Rectal smooth muscle tissue (tissue), 1 donor: ENCODE data around the gene WDR31.

Source experiments
- H3K27ac ChIP-seq: one replicate; pipeline ENCODE4 v1.7.0; 2013; ENCODE audit warnings: low read depth, low read length, inconsistent platforms
- H3K27me3 ChIP-seq: one replicate; pipeline ENCODE4 v1.7.0; 2013; ENCODE audit warnings: low read length; ENCODE audit not compliant: control insufficient read depth, insufficient read depth
- H3K36me3 ChIP-seq: one replicate; pipeline ENCODE4 v1.7.0; 2013; ENCODE audit warnings: low read length; ENCODE audit not compliant: control insufficient read depth, insufficient read depth
- H3K4me1 ChIP-seq: one replicate; pipeline ENCODE4 v1.7.0; 2013; ENCODE audit warnings: low read length; ENCODE audit not compliant: control insufficient read depth, insufficient read depth
- H3K4me3 ChIP-seq: one replicate; pipeline ENCODE4 v1.7.0; 2013; ENCODE audit warnings: low read length
- H3K9ac ChIP-seq: one replicate; pipeline ENCODE4 v1.7.0; 2013; ENCODE audit warnings: low read length

WDR31 gene

GRCh38 chr9:113345671-113346070, 5.6 kb upstream of the WDR31 start:
- Histone ChIP-seq H3K27me3 (no peaks in the 10 kb centered on the region), H3K27ac (peak overlapping the region; percentile 93)

GRCh38 chr9:113345190-113345589, 5.1 kb upstream of the WDR31 start:
- H3K4me3 ChIP-seq = no peak overlapping the region
- H3K9ac ChIP-seq = no peak overlapping the region
- peak overlapping the region; percentile 93 for H3K27ac ChIP-seq
- no peaks in the 10 kb centered on the region for H3K27me3 ChIP-seq
- no peaks in the 10 kb centered on the region for H3K36me3 ChIP-seq
- peaks cover 10% of the 10 kb centered on the region for H3K4me1 ChIP-seq

More at GRCh38 chr9:113345671-113346070, 5.6 kb upstream of the WDR31 start:
- Histone ChIP-seq H3K4me3 (no peak overlapping the region), H3K4me1 (peaks cover 10% of the 10 kb centered on the region), H3K36me3 (no peaks in the 10 kb centered on the region), H3K9ac (no peak overlapping the region)

GRCh38 chr9:113343732-113344231, 3.7 kb upstream of the WDR31 start:
- H3K4me3 ChIP-seq = no peak overlapping the region
- H3K27ac ChIP-seq = peak overlapping the region; percentile 93
- peaks cover 10% of the 10 kb centered on the region for H3K4me1 ChIP-seq
- no peaks in the 10 kb centered on the region for H3K27me3 ChIP-seq
- no peak overlapping the region for H3K9ac ChIP-seq
- H3K36me3 ChIP-seq = no peaks in the 10 kb centered on the region

GRCh38 chr9:113341712-113342410, 1.8 kb upstream of the WDR31 start:
- Histone ChIP-seq H3K9ac (no peak overlapping the region), H3K36me3 (no peaks in the 10 kb centered on the region), H3K27ac (no peak overlapping the region)

GRCh38 chr9:113337714-113338113, 2.4 kb downstream of the WDR31 start:
- Histone ChIP-seq H3K9ac (no peak overlapping the region), H3K4me3 (no peak overlapping the region), H3K36me3 (no peaks in the 10 kb centered on the region), H3K27ac (no peak overlapping the region), H3K27me3 (no peaks in the 10 kb centered on the region), H3K4me1 (no peaks in the 10 kb centered on the region)

More at GRCh38 chr9:113341712-113342410, 1.8 kb upstream of the WDR31 start:
- peaks cover 10% of the 10 kb centered on the region for H3K4me1 ChIP-seq
- no peaks in the 10 kb centered on the region for H3K27me3 ChIP-seq
- H3K4me3 ChIP-seq = no peak overlapping the region

GRCh38 chr9:113331780-113332179, 8.3 kb downstream of the WDR31 start:
- no peaks in the 10 kb centered on the region for H3K27me3 ChIP-seq
- H3K36me3 ChIP-seq = no peaks in the 10 kb centered on the region
- no peak overlapping the region for H3K4me3 ChIP-seq
- H3K4me1 ChIP-seq = no peaks in the 10 kb centered on the region
- H3K27ac ChIP-seq = no peak overlapping the region
- no peak overlapping the region for H3K9ac ChIP-seq

GRCh38 chr9:113328045-113328782, 11.9 kb downstream of the WDR31 start:
- Histone ChIP-seq H3K9ac (no peak overlapping the region), H3K36me3 (no peaks in the 10 kb centered on the region), H3K4me3 (no peak overlapping the region), H3K27me3 (no peaks in the 10 kb centered on the region), H3K4me1 (no peaks in the 10 kb centered on the region), H3K27ac (no peak overlapping the region)

- H3K36me3 ChIP-seq = no peaks in the 10 kb centered on the region
These were observed 13.8 kb downstream of the WDR31 start for GRCh38 chr9:113326230-113326629.

GRCh38 chr9:113322671-113323070, 17.4 kb downstream of the WDR31 start:
- no peaks in the 10 kb centered on the region for H3K36me3 ChIP-seq
- H3K9ac ChIP-seq = no peak overlapping the region
- H3K27ac ChIP-seq = no peak overlapping the region
- H3K4me3 ChIP-seq = no peak overlapping the region
- H3K4me1 ChIP-seq = no peaks in the 10 kb centered on the region
- no peaks in the 10 kb centered on the region for H3K27me3 ChIP-seq

More at GRCh38 chr9:113326230-113326629, 13.8 kb downstream of the WDR31 start:
- no peak overlapping the region for H3K4me3 ChIP-seq
- no peaks in the 10 kb centered on the region for H3K27me3 ChIP-seq
- no peak overlapping the region for H3K9ac ChIP-seq
- H3K27ac ChIP-seq = no peak overlapping the region
- H3K4me1 ChIP-seq = no peaks in the 10 kb centered on the region

- H3K4me3 ChIP-seq = no peak overlapping the region
- no peak overlapping the region for H3K27ac ChIP-seq
- H3K4me1 ChIP-seq = no peaks in the 10 kb centered on the region
- H3K36me3 ChIP-seq = no peaks in the 10 kb centered on the region
- no peak overlapping the region for H3K9ac ChIP-seq
- no peaks in the 10 kb centered on the region for H3K27me3 ChIP-seq
These were observed 20.0 kb downstream of the WDR31 start for GRCh38 chr9:113320051-113320450.

GRCh38 chr9:113319054-113319453, 21.0 kb downstream of the WDR31 start:
- Histone ChIP-seq H3K4me3 (no peak overlapping the region), H3K27ac (no peak overlapping the region), H3K4me1 (no peaks in the 10 kb centered on the region), H3K9ac (no peak overlapping the region), H3K36me3 (no peaks in the 10 kb centered on the region), H3K27me3 (no peaks in the 10 kb centered on the region)

GRCh38 chr9:113317777-113318176, 22.3 kb downstream of the WDR31 start:
- no peak overlapping the region for H3K27ac ChIP-seq
- no peak overlapping the region for H3K4me3 ChIP-seq
- H3K27me3 ChIP-seq = no peaks in the 10 kb centered on the region
- no peak overlapping the region for H3K9ac ChIP-seq
- H3K36me3 ChIP-seq = no peaks in the 10 kb centered on the region
- no peaks in the 10 kb centered on the region for H3K4me1 ChIP-seq
